Renal pelvis (tissue), 4 donors: ENCODE measurements around the gene KRTAP4-5. TPM values are rescaled to one million over a fixed set of nuclear protein-coding genes. Genes with fewer than 3 reads are reported as not detected.
"Not testable (repeated sequence)": the region's sequence is repeated elsewhere in the genome, so short reads cannot be mapped to it uniquely, and the experiment has no call there.

ENCODE experiments used
- DNase-seq: peaks from one replicate; pipeline ENCODE4 v3.0.0-alpha.2; 2013
- polyA plus RNA-seq, 3 donors: library from polyadenylated mRNA; unstranded; fragments of 120-200 nt; gene quantifications; one replicate each; pipeline ENCODE4 v1.2.1, GENCODE V29; 2013; ENCODE audit not compliant: insufficient read length in 3 of 3

Gene KRTAP4-5
- polyA plus RNA-seq, 3 donors: not detected

DNA sequence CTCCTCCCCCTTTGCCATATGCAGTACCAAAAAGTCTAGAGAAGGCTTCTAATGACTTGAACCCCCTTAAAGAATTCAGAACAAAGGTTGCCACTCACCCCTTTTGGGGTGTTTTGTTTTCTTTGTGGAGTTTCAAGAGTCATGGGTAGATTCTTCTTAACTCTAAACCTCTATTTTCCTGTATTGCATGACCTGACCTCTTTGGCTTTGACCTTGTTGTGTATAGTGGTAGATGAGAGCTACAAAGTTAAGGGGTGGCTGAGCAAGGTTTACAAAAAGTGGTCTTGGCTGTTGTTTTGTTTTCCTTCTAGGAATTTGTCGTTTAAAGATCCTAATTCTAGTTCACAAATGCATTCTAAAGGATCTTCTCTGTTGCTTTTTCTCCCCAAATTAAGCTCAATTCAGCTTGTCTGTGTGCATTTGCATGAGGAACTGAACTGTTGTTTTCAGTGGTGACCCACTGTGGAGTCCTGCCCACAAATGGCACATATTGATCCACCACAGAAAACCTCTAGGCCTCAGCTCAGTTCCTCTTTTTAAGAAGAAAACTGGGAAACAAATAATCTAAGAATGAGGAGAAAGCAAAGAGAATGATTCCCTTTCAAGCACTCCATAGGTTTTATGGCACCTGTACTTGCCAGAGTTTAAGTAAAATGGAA lies 40.8 kb downstream of the KRTAP4-5 start:
- DNase-seq: not testable (repeated sequence)

DNA sequence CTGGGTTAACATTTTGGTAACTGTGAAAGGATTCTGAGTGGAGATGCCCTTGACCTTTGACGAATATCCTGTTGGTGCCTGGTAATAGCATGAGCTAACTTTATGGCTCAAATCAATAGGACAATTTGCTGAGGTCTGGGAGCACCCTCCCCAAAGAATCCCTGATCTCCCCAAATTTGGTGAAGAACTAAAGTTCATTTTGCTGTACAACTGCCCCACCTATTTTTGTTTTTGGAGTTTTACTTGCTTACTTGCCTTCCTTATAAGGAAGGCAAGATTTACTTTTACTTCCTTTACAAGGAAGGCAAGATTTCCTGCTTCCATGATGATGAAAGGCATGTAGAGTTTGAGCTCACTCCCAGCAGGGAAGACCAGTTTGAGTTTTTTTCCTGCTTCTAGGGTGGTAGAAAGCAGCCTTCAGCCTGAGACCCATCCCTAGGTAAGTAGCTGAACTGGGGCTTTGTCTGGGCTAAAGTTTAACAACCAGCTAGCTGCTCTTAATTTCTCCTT lies 41.6 kb downstream of the KRTAP4-5 start:
- DNase-seq: no peak

DNA sequence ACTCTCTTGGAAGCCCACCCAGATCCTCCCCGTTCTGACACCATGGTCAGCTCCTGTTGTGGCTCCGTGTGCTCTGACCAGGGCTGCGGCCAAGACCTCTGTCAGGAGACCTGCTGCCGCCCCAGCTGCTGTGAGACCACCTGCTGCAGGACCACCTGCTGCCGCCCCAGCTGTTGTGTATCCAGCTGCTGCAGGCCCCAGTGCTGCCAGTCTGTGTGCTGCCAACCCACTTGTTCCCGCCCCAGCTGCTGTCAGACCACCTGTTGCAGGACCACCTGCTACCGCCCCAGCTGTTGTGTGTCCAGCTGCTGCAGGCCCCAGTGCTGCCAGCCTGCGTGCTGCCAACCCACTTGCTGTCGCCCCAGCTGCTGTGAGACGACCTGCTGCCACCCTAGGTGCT lies 44.3 kb downstream of the KRTAP4-5 start, which contains the start of gene KRTAP4-9:
TSS of gene KRTAP4-9 (plus strand) at position 43 of the 400 bp plus-strand sequence. CDS start at position 43, 0 bp downstream.
- not testable (repeated sequence) for DNase-seq

DNA sequence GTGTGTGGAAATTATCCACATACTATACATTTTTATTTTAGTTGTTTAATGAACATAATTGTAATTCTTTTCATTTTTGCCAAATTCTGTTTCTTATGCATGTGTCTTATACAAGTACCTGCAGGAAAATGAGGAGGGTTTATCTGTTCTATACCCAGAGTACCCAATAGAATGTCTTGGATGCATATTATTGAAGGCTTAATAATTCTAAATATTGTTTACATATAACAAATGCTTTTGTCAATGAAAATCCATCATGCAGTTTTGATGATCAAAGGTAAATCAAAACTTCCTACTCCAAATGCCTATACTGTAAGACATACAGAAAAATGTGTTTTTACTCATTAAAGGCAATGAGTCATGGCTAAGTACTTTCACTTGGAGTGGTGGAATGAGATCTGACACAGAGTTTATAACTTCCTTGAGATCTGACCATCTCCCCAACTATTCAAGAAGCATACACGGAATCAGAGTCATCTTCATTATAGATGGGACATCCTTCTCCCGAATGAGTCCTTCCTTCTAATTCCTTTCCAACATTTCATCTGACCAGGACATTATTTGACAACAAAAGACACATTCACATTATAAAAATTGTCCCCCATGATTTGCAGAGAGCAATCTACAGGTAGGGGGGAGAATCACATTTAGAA lies 45.1 kb downstream of the KRTAP4-5 start:
- DNase-seq: not testable (repeated sequence)

DNA sequence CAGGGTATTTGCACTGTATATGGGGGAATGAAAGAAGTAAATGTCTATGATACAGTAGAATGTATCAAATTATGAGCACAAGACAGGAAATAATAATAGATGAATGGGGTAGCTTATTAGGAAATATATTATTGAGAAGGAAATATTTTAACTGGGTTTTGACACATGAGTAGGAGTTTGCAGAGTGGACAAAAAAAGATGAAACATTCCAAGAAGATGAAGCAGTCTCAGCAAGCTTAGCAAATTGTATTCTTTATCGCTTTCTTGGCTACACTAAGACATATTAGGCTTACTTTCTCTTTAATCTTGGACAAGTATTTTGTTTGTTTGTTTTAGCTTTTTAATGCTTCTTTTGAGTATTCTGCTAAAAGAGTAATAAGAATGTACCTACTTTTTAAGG lies 45.7 kb downstream of the KRTAP4-5 start:
- no peak for DNase-seq

DNA sequence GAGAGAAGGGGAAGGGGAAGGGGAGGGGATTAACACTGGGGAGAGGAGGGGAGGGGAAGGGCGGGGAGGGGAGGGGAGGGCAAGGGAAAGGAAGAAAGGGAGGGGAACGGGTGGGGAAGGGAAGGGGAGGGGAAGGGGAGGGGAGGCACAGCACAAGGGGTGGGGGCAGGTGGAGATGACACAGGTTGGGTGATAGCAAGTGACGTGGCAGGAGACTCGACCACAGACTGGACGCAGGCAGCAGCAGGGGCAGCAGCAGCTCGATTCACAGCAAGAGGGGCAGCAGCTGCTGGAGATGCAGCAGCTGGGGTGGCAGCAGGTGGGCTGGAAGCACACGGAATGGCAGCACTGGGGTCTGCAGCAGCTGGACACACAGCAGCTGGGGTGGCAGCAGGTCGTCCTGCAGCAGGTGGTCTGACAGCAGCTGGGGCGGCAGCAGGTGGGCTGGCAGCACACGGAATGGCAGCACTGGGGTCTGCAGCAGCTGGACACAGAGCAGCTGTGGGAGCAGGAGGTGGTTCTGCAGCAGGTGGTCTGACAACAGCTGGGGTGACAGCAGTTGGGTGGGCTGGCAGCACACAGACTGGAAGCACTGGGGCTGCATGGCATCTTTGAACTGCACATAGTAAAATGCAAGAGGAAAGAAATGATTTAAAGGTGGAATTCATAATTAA lies 47.9 kb downstream of the KRTAP4-5 start, which contains the start of gene KRTAP4-16:
TSS of gene KRTAP4-16 (minus strand) at position 624 of the 674 bp plus-strand sequence. CDS start at position 624, 0 bp downstream.
- DNase-seq: no peak

DNA sequence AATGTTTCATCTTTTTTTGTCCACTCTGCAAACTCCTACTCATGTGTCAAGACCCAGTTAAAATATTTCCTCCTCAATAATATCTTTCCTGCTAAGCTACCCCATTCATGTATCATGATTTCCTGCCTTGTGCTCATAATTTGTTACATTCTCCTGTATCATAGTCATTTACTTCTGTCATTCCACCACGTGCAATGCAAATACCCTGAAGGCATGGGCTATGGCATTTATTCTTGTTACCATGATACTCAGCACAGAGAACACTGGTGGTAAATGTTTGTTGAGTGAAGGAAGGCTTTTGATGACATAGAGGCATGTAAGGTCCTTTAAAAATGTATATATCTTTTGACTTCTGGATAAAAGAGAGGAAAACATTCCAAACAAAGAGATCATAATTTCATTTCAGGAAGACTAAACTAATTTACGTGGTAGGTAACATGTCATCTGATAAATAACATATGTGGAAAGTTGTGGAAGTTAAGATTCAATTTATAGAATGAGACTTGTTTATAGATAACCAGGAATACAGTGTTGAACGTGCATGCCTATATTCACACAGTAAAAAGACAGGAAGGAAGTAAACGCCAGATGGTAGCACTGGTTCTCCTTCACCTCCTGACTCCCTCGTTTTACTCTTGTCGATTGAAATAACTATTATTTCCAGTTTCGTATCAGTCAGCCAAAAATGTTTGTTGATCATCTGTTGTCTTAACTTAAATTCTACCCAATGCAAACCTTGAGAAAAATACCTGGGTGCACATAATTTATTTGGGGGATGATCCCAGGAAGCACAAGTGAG lies 49.7 kb downstream of the KRTAP4-5 start:
- DNase-seq: not testable (repeated sequence)

Other genes with a start within 250 kb of the KRTAP4-5 start
- under 1 TPM; 0.71 to 1.00 (median 0.91) TPM for gene KRT23, start 212.2 kb downstream of the KRTAP4-5 start, polyA plus RNA-seq
- not detected for gene KRT39, start 182.9 kb downstream of the KRTAP4-5 start, polyA plus RNA-seq
- gene KRT40, start 165.5 kb downstream of the KRTAP4-5 start, polyA plus RNA-seq: under 1 TPM in 1 of 3 donors, not detected in 2; 0.12 TPM
- not detected for gene KRTAP3-3, start 155.7 kb downstream of the KRTAP4-5 start, polyA plus RNA-seq
- gene KRTAP3-2, start 149.9 kb downstream of the KRTAP4-5 start, polyA plus RNA-seq: not detected
- gene KRTAP3-1, start 140.7 kb downstream of the KRTAP4-5 start, polyA plus RNA-seq: not detected
- not detected for gene KRTAP1-5, start 122.6 kb downstream of the KRTAP4-5 start, polyA plus RNA-seq
- not detected for gene KRTAP1-4, start 119.6 kb downstream of the KRTAP4-5 start, polyA plus RNA-seq
- gene KRTAP1-3, start 115.0 kb downstream of the KRTAP4-5 start, polyA plus RNA-seq: not detected
- not detected for gene KRTAP1-1, start 108.4 kb downstream of the KRTAP4-5 start, polyA plus RNA-seq
- gene KRTAP2-1, start 102.5 kb downstream of the KRTAP4-5 start, polyA plus RNA-seq: not detected
- gene KRTAP2-2, start 94.6 kb downstream of the KRTAP4-5 start, polyA plus RNA-seq: not detected
- gene KRTAP2-3, start 89.7 kb downstream of the KRTAP4-5 start, polyA plus RNA-seq: not detected
- gene KRTAP2-4, start 83.9 kb downstream of the KRTAP4-5 start, polyA plus RNA-seq: not detected
- not detected for gene KRTAP4-7, start 65.7 kb downstream of the KRTAP4-5 start, polyA plus RNA-seq
- gene KRTAP4-8, start 51.7 kb downstream of the KRTAP4-5 start, polyA plus RNA-seq: not detected
- not detected for gene KRTAP4-16, start 47.6 kb downstream of the KRTAP4-5 start, polyA plus RNA-seq
- gene KRTAP4-9, start 44.4 kb downstream of the KRTAP4-5 start, polyA plus RNA-seq: not detected
- not detected for gene KRTAP4-11, start 31.5 kb downstream of the KRTAP4-5 start, polyA plus RNA-seq
- gene KRTAP4-12, start 25.6 kb downstream of the KRTAP4-5 start, polyA plus RNA-seq: not detected
- gene KRTAP4-6, start 9.3 kb downstream of the KRTAP4-5 start, polyA plus RNA-seq: not detected
- not detected for gene KRTAP4-4, start 10.9 kb upstream of the KRTAP4-5 start, polyA plus RNA-seq
- gene KRTAP4-3, start 18.4 kb upstream of the KRTAP4-5 start, polyA plus RNA-seq: not detected
- gene KRTAP4-2, start 28.4 kb upstream of the KRTAP4-5 start, polyA plus RNA-seq: not detected
- not detected for gene KRTAP4-1, start 35.1 kb upstream of the KRTAP4-5 start, polyA plus RNA-seq
- not detected for gene KRTAP9-1, start 40.1 kb upstream of the KRTAP4-5 start, polyA plus RNA-seq
- gene KRTAP9-2, start 76.8 kb upstream of the KRTAP4-5 start, polyA plus RNA-seq: not detected
- gene KRTAP9-3, start 82.6 kb upstream of the KRTAP4-5 start, polyA plus RNA-seq: not detected
- gene KRTAP9-8, start 88.2 kb upstream of the KRTAP4-5 start, polyA plus RNA-seq: not detected
- gene KRTAP9-4, start 99.9 kb upstream of the KRTAP4-5 start, polyA plus RNA-seq: not detected
- not detected for gene KRTAP9-9, start 105.6 kb upstream of the KRTAP4-5 start, polyA plus RNA-seq
- under 1 TPM in 2 of 3 donors, not detected in 1; 0.09 to 0.22 TPM for gene KRTAP9-6, start 115.6 kb upstream of the KRTAP4-5 start, polyA plus RNA-seq
- not detected for gene KRTAP9-7, start 125.9 kb upstream of the KRTAP4-5 start, polyA plus RNA-seq
- gene KRTAP29-1, start 153.0 kb upstream of the KRTAP4-5 start, polyA plus RNA-seq: not detected
- not detected for gene KRTAP16-1, start 159.5 kb upstream of the KRTAP4-5 start, polyA plus RNA-seq
- gene KRTAP17-1, start 165.9 kb upstream of the KRTAP4-5 start, polyA plus RNA-seq: not detected
- gene KRT33A, start 201.0 kb upstream of the KRTAP4-5 start, polyA plus RNA-seq: under 1 TPM in 1 of 3 donors, not detected in 2; 0.18 TPM
- gene KRT33B, start 220.0 kb upstream of the KRTAP4-5 start, polyA plus RNA-seq: not detected
- gene KRT34, start 232.5 kb upstream of the KRTAP4-5 start, polyA plus RNA-seq: not detected
- not detected for gene KRT31, start 247.8 kb upstream of the KRTAP4-5 start, polyA plus RNA-seq